A549 (cell line): ENCODE measurements around the gene FCAMR.

ENCODE experiments used
- CTCF ChIP-seq: fragments of >200 bp; sonication (Bioruptor Twin); formaldehyde crosslinking; IDR thresholded peaks from 3 replicates; pipeline ENCODE4 v1.5.1; 2016
- JUN ChIP-seq, 2 experiments: fragments of >200 bp; sonication (Bioruptor Twin); formaldehyde crosslinking; IDR thresholded peaks; 2 replicates in 1 of 2; 3 replicates in 1 of 2; pipeline ENCODE4 v1.6.1; 2016 to 2017
- NR3C1 ChIP-seq: fragments of >200 bp; sonication (Bioruptor Twin); formaldehyde crosslinking; IDR thresholded peaks from 3 replicates; pipeline ENCODE4 v1.6.1; 2017
- RAD21 ChIP-seq, 2 experiments: fragments of >200 bp in 1 of 2; sonication (Bioruptor Twin) in 1 of 2; formaldehyde crosslinking in 1 of 2; IDR thresholded peaks in 1 of 2; conservative IDR thresholded peaks in 1 of 2; 2 replicates in 1 of 2; 3 replicates in 1 of 2; pipeline ENCODE4 v1.6.1; 2012 to 2018; ENCODE audit warnings: inconsistent platforms in 1 of 2
- REST ChIP-seq: fragments of 200-600 bp; sonication (generic); IDR thresholded peaks from 2 replicates; pipeline ENCODE4 v1.6.1; 2016; ENCODE audit warnings: antibody characterized with exemption, mild to moderate bottlenecking, moderate library complexity
- TP53 ChIP-seq: fragments of 250-450 bp; sonication (Bioruptor Pico); IDR thresholded peaks from 2 replicates; pipeline ENCODE4 v1.5.0; 2021; ENCODE audit warnings: mild to moderate bottlenecking, moderate library complexity

GRCh38 chr1:206909883-206910318, 60.4 kb downstream of the FCAMR start:
- TF ChIP-seq TP53 (CRISPR knock-in tag) (no peak), REST (no peak), CTCF (no peak), NR3C1 (no peak), JUN (IDR thresholded peaks at IDR 0.05) (no peak), RAD21 (conservative IDR thresholded peaks at IDR 0.05 in 1 of 2, IDR thresholded peaks at IDR 0.05 in 1 of 2) (no peak)
